Nephron progenitor cell (in vitro differentiated cells): ENCODE data around the gene KLC1.

ENCODE experiments used
- DNase-seq: peaks from one replicate; pipeline ENCODE4 v3.0.0; 2021
- H3K27ac Mint-ChIP-seq: 2 replicates; pipeline ENCODE4 v1.8.0; 2021; ENCODE audit warnings: mild to moderate bottlenecking, moderate library complexity, mixed read lengths
- H3K27me3 Mint-ChIP-seq: 2 replicates; pipeline ENCODE4 v1.8.0; 2021; ENCODE audit warnings: mild to moderate bottlenecking, low read depth, mixed read lengths; ENCODE audit not compliant: poor library complexity
- H3K36me3 Mint-ChIP-seq: 2 replicates; pipeline ENCODE4 v1.8.0; 2021; ENCODE audit warnings: low read depth, mixed read lengths
- H3K4me1 Mint-ChIP-seq: 2 replicates; pipeline ENCODE4 v1.8.0; 2021; ENCODE audit warnings: mixed read lengths
- H3K4me3 Mint-ChIP-seq: 2 replicates; pipeline ENCODE4 v1.8.0; 2021; ENCODE audit warnings: mild to moderate bottlenecking, moderate library complexity, mixed read lengths
- H3K9me3 Mint-ChIP-seq: 2 replicates; pipeline ENCODE4 v1.8.0; 2021; ENCODE audit warnings: mild to moderate bottlenecking, moderate library complexity, mixed read lengths
- TF ChIP-seq, protein P1 (sequence below): fragments of 200-600 bp; sonication (generic); IDR thresholded peaks from 2 replicates; pipeline ENCODE4 v1.5.0; 2021; ENCODE audit warnings: antibody characterized with exemption

Gene KLC1

DNA sequence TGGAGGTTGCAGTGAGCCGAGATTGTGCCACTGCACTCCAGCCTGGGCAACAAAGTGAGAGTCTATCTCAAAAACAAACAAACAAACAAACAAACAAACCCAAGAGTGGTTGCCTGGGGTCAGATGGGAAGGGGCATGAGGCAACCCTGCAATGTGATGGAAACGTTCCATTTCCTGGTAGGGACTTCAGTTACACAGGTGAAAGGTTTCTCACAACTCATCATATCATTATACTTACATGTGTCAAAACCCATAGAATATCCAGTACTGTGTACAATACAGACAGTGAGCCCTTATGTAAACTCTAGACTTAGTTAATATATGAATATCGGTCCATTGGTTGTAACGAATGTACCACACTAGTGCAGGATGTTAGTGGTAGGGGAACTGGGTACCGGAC lies 7.2 kb upstream of the KLC1 start:
- Mint-ChIP-seq H3K4me3 (no peak overlapping the region), H3K4me1 (peaks cover 26% of the 10 kb centered on the region), H3K27ac (no peak overlapping the region), H3K27me3 (peaks cover 6% of the 10 kb centered on the region), H3K9me3 (no peaks in the 10 kb centered on the region), H3K36me3 (no peaks in the 10 kb centered on the region)
- TF ChIP-seq, protein P1, sequence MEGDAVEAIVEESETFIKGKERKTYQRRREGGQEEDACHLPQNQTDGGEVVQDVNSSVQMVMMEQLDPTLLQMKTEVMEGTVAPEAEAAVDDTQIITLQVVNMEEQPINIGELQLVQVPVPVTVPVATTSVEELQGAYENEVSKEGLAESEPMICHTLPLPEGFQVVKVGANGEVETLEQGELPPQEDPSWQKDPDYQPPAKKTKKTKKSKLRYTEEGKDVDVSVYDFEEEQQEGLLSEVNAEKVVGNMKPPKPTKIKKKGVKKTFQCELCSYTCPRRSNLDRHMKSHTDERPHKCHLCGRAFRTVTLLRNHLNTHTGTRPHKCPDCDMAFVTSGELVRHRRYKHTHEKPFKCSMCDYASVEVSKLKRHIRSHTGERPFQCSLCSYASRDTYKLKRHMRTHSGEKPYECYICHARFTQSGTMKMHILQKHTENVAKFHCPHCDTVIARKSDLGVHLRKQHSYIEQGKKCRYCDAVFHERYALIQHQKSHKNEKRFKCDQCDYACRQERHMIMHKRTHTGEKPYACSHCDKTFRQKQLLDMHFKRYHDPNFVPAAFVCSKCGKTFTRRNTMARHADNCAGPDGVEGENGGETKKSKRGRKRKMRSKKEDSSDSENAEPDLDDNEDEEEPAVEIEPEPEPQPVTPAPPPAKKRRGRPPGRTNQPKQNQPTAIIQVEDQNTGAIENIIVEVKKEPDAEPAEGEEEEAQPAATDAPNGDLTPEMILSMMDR: no peak
- no peak for DNase-seq

DNA sequence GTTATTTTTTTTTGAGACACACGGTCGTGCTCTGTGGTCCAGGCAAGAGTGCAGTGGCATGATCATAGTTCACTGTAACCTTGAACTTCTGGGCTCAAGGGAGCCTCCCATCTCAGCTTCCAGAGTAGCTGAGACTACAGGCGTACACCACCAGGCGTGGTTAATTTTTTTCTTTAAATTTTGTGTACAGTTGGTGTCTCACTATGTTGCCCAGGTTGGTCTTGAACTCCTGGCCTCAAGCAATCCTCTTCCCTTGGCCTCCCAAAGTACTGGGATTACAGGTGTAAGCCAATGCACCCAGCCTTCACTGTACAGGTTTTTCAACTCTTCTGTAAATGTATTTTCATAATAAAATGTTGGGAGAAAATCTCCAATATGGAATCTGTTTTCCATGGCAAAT lies 5.7 kb upstream of the KLC1 start:
- Mint-ChIP-seq H3K4me1 (peaks cover 32% of the 10 kb centered on the region), H3K4me3 (no peak overlapping the region), H3K36me3 (no peaks in the 10 kb centered on the region)

DNA sequence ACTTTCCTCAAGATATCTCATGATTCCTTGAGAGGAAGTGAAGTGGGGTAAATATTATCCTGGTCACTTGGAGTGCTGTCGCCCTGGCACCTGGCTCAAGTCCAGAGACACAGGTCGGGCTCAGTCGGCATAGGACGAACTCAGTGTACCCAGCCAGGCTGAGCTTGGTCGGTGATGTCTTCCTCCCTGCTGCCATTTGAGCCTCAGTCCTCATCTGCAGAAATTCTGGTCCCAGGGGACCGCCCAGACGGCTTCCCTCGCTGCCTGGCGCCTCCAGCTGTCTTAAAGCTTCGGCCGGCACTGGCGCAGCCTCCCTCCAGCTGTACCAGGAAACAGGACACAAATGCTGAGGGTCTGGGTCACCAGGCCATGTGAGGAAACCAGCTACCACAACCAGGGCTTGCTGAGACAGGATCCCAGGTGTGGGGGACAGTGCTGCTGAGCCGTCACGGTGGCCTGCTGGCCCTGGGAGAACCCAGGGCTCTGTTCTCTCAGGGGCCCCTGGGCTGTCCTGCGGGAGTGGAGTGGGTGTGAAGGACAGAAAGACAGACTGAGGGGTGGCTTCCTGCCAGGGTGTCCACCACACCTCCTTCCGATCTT lies 5.0 kb upstream of the KLC1 start:
- Mint-ChIP-seq H3K9me3 (no peaks in the 10 kb centered on the region), H3K4me1 (peaks cover 32% of the 10 kb centered on the region), H3K4me3 (no peak overlapping the region), H3K27me3 (peaks cover 9% of the 10 kb centered on the region), H3K36me3 (no peaks in the 10 kb centered on the region), H3K27ac (no peak overlapping the region)
- DNase-seq: peak; percentile 28
- TF ChIP-seq, protein P1: no peak

More for the DNA sequence above, 5.7 kb upstream of the KLC1 start:
- Mint-ChIP-seq H3K27ac (no peak overlapping the region), H3K27me3 (peaks cover 9% of the 10 kb centered on the region), H3K9me3 (no peaks in the 10 kb centered on the region)
- TF ChIP-seq, protein P1: no peak
- no peak for DNase-seq

DNA sequence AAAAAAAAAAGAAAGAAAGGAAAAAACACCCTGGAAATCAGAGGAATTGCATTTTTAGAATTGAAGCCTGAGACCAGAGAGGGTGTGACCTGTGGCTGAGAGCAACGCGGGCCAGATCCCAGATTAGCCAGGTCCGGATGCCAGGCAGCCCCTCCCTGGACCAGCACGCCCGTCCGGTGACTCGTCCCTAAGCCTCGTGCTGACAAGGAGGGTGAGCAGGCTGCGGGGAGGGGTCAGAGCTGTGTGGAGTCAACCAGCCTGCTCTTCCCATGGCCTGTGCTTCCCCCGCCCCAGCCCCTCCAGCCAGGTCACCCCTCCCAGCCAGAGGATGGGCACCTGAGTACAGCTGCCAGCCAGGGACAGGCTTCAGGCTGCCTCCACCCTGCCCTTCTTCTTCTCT lies 4.2 kb upstream of the KLC1 start:
- no peak overlapping the region for H3K4me3 Mint-ChIP-seq
- H3K4me1 Mint-ChIP-seq: peaks cover 33% of the 10 kb centered on the region
- TF ChIP-seq, protein P1: no peak
- no peaks in the 10 kb centered on the region for H3K36me3 Mint-ChIP-seq
- H3K27me3 Mint-ChIP-seq: peaks cover 9% of the 10 kb centered on the region
- no peak for DNase-seq
- no peaks in the 10 kb centered on the region for H3K9me3 Mint-ChIP-seq
- H3K27ac Mint-ChIP-seq: no peak overlapping the region

DNA sequence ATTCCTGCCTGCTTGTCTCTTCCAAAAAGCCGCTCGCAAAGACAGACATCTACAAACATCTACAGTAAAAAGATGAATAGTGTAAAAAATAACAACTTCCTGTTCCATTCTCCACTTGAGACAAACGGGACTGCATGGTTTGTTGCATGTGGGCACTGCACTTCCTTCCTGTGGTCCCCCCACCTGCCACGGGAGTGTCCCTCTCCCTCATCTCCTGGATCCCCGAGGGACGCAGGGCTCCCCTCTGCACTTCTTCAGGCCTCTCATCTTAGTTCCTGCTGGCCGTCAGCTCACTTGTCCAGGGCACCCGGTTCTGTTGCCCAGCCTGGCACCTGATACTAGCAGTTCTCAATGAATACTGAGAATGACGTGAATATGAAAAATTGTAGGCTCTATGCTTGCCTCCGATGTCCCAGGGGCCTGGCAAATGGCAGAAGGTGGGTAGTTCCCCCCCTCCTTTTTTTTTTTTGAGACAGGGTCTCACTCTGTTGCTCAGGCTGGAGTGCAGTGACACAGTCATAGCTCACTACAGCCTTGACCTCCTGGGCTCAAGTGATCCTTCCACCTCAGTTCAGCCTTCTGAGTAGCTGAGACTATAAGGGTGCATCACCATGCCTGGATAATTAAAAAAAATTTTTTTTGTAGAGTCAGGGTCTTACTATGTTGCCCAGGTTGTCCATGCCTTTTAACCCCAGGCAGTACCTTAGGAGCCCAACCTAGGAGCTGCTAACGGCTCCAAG lies 3.5 kb upstream of the KLC1 start:
- TF ChIP-seq, protein P1: no peak
- H3K36me3 Mint-ChIP-seq: no peaks in the 10 kb centered on the region
- H3K4me3 Mint-ChIP-seq: no peak overlapping the region
- peak overlapping the region; percentile 76 for H3K27ac Mint-ChIP-seq
- peaks cover 9% of the 10 kb centered on the region for H3K27me3 Mint-ChIP-seq
- no peaks in the 10 kb centered on the region for H3K9me3 Mint-ChIP-seq
- peaks cover 40% of the 10 kb centered on the region for H3K4me1 Mint-ChIP-seq
- no peak for DNase-seq
